HCT116 (cell line): ENCODE data around the gene SFXN1. TPM values are rescaled to one million over a fixed set of nuclear protein-coding genes. Genes with fewer than 3 reads are reported as not detected.

ENCODE experiments used
- ATAC-seq: fragments of 200-7000 bp; cut with Tn5 transposase; 2 replicates; pipeline ENCODE4 v1.9.1; 2020; ENCODE audit warnings: mild to moderate bottlenecking, moderate library complexity
- BruUV-seq: library from RNA; stranded (reverse); fragments of 400-500 nt; replicated peaks from 2 replicates; lab custom pipeline; 2021; lab: Mats Ljungman, UMichigan
- CTCF ChIA-PET: fragments of 300-600 bp; sonication (Branson Sonifier 250); formaldehyde crosslinking; loops from one replicate; lab custom pipeline; 2021; ENCODE audit warnings: antibody characterized with exemption; lab: Charles Lee
- POLR2A ChIA-PET: fragments of 300-600, 350-600 bp; sonication (Branson Sonifier 250); formaldehyde crosslinking; loops from one replicate; lab custom pipeline; 2021; ENCODE audit warnings: antibody characterized with exemption; lab: Charles Lee
- RAD21 ChIA-PET, 2 experiments: fragments of 300-600 bp; sonication (Branson Sonifier 250); formaldehyde crosslinking; loops; one replicate each; lab custom pipeline; 2023; ENCODE audit warnings: low total read pairs in 2 of 2; ENCODE audit not compliant: uncharacterized antibody in 2 of 2, unreplicated experiment in 2 of 2, low non-redundant PET in 1 of 2; lab: Charles Lee
- DNase-seq: peaks from one replicate; pipeline ENCODE4 v3.0.0-alpha.2; 2010; ENCODE audit warnings: low read depth, low spot score
- H2AFZ ChIP-seq: fragments of 200-600 bp; shearing (Covaris generic), sonication (generic); 2 replicates; pipeline ENCODE4 v1.6.1; 2017; ENCODE audit warnings: low read depth, mixed run types, mixed read lengths, antibody characterized with exemption, low read length; ENCODE audit not compliant: poor library complexity, severe bottlenecking
- H3K27ac ChIP-seq: 2 replicates; pipeline ENCODE4 v1.5.1; 2012; ENCODE audit warnings: low read depth, low read length
- H3K27me3 ChIP-seq: fragments of 200-600 bp; sonication (generic); 2 replicates; pipeline ENCODE4 v1.6.1; 2016; ENCODE audit warnings: mixed run types, low read length, mixed read lengths; ENCODE audit not compliant: insufficient read depth
- H3K36me3 ChIP-seq, 2 experiments: fragments of 200-500 bp in 1 of 2; fragments of 200-600 bp in 1 of 2; sonication (Bioruptor generic) in 1 of 2; sonication (generic) in 1 of 2; 2 replicates each; pipeline versions ENCODE4 v1.5.1 to v1.6.1; 2014 to 2016; ENCODE audit warnings: low read length in 2 of 2, inconsistent platforms in 1 of 2, mixed read lengths in 1 of 2, mixed run types in 1 of 2; ENCODE audit not compliant: insufficient read depth in 2 of 2, control insufficient read depth in 1 of 2
- H3K4me1 ChIP-seq, 2 experiments: fragments of 200-600 bp in 1 of 2; sonication (generic) in 1 of 2; 2 replicates each; pipeline versions ENCODE4 v1.5.1 to v1.6.1; 2012 to 2017; ENCODE audit warnings: low read length in 2 of 2, inconsistent platforms in 1 of 2, mild to moderate bottlenecking in 1 of 2, mixed read lengths in 1 of 2, mixed run types in 1 of 2, moderate library complexity in 1 of 2; ENCODE audit not compliant: insufficient read depth in 2 of 2, control insufficient read depth in 1 of 2
- H3K4me2 ChIP-seq: fragments of 200-600 bp; sonication (generic); 2 replicates; pipeline ENCODE4 v1.6.1; 2017; ENCODE audit warnings: mixed run types, low read length, mixed read lengths
- H3K4me3 ChIP-seq, 2 experiments: fragments of 200-600 bp in 1 of 2; sonication (generic) in 1 of 2; replicated peaks in 1 of 2; 2 replicates each; pipeline ENCODE4 v1.5.1; 2011 to 2016; ENCODE audit warnings: low read length in 2 of 2, control low read depth in 1 of 2, low read depth in 1 of 2, mild to moderate bottlenecking in 1 of 2, mixed read lengths in 1 of 2, mixed run types in 1 of 2
- H3K79me2 ChIP-seq: fragments of 200-600 bp; sonication (generic); 2 replicates; pipeline ENCODE4 v1.6.1; 2017; ENCODE audit warnings: mild to moderate bottlenecking, mixed run types, low read length, moderate library complexity, mixed read lengths; ENCODE audit not compliant: insufficient read depth
- H3K9ac ChIP-seq: fragments of 200-600 bp; sonication (generic); 2 replicates; pipeline ENCODE4 v1.6.1; 2016; ENCODE audit warnings: low read length, mixed read lengths
- H3K9me2 ChIP-seq: fragments of 200-600 bp; sonication (generic), shearing (Covaris generic); 2 replicates; pipeline ENCODE4 v1.6.1; 2017; ENCODE audit warnings: mixed run types, mild to moderate bottlenecking, moderate library complexity; ENCODE audit not compliant: insufficient read depth
- H3K9me3 ChIP-seq, 2 experiments: fragments of 200-500 bp in 1 of 2; fragments of 200-600 bp in 1 of 2; sonication (Bioruptor generic) in 1 of 2; sonication (generic) in 1 of 2; 2 replicates each; pipeline ENCODE4 v1.6.1; 2014 to 2017; ENCODE audit warnings: low read length in 2 of 2, mixed read lengths in 2 of 2, inconsistent platforms in 1 of 2, low read depth in 1 of 2, mild to moderate bottlenecking in 1 of 2, mixed run types in 1 of 2, moderate library complexity in 1 of 2; ENCODE audit not compliant: control insufficient read depth in 1 of 2, insufficient read depth in 1 of 2
- H4K20me1 ChIP-seq: fragments of 200-600 bp; sonication (generic), shearing (Covaris generic); 2 replicates; pipeline ENCODE4 v1.6.1; 2017; ENCODE audit warnings: mixed run types, mild to moderate bottlenecking, moderate library complexity; ENCODE audit not compliant: insufficient read depth
- ATF3 ChIP-seq: IDR thresholded peaks from 2 replicates; pipeline ENCODE4 v1.6.1; 2012
- CBX3 ChIP-seq: IDR thresholded peaks from 2 replicates; pipeline ENCODE4 v1.6.1; 2012; ENCODE audit warnings: low read depth
- CEBPB ChIP-seq: IDR thresholded peaks from 2 replicates; pipeline ENCODE4 v1.6.1; 2012; ENCODE audit warnings: low read depth
- CTCF ChIP-seq, 3 experiments: fragments of 200-600 bp in 1 of 3; sonication (generic) in 1 of 3; IDR thresholded peaks in 2 of 3; conservative IDR thresholded peaks in 1 of 3; 2 replicates each; pipeline ENCODE4 v1.5.1; 2012 to 2017; ENCODE audit warnings: low read depth in 2 of 3, low read length in 2 of 3, antibody characterized with exemption in 1 of 3, borderline replicate concordance in 1 of 3, control low read depth in 1 of 3, mild to moderate bottlenecking in 1 of 3, mixed read lengths in 1 of 3, mixed run types in 1 of 3, moderate library complexity in 1 of 3; ENCODE audit not compliant: insufficient read depth in 1 of 3
- EGR1 ChIP-seq: IDR thresholded peaks from 2 replicates; pipeline ENCODE4 v1.6.1; 2012; ENCODE audit warnings: low read depth
- ELF1 ChIP-seq: IDR thresholded peaks from 2 replicates; pipeline ENCODE4 v1.6.1; 2012; ENCODE audit warnings: low read depth, borderline replicate concordance
- FOSL1 ChIP-seq: IDR thresholded peaks from 2 replicates; pipeline ENCODE4 v1.6.1; 2012; ENCODE audit warnings: low read depth
- POLR2A ChIP-seq: IDR thresholded peaks from 2 replicates; pipeline ENCODE4 v1.7.0; 2011; ENCODE audit warnings: borderline replicate concordance; ENCODE audit not compliant: insufficient read depth, insufficient read length; ENCODE audit errors: extremely low read depth
- POLR2AphosphoS5 ChIP-seq: IDR thresholded peaks from 2 replicates; pipeline ENCODE4 v1.6.1; 2011; ENCODE audit warnings: mild to moderate bottlenecking, low read depth, low read length, moderate library complexity
- RAD21 ChIP-seq: IDR thresholded peaks from 2 replicates; pipeline ENCODE4 v1.6.1; 2012; ENCODE audit warnings: low read depth, mild to moderate bottlenecking
- REST ChIP-seq: IDR thresholded peaks from 2 replicates; pipeline ENCODE4 v1.6.1; 2012; ENCODE audit warnings: low read depth
- SIN3A ChIP-seq: IDR thresholded peaks from 2 replicates; pipeline ENCODE4 v1.6.1; 2012; ENCODE audit warnings: low read depth
- SP1 ChIP-seq: IDR thresholded peaks from 2 replicates; pipeline ENCODE4 v1.6.1; 2012; ENCODE audit warnings: low read depth
- SRF ChIP-seq: IDR thresholded peaks from 2 replicates; pipeline ENCODE4 v1.6.1; 2012; ENCODE audit warnings: low read depth
- YY1 ChIP-seq: IDR thresholded peaks from 2 replicates; pipeline ENCODE4 v1.6.1; 2011; ENCODE audit warnings: low read length, low read depth, moderate library complexity, mild to moderate bottlenecking; ENCODE audit not compliant: insufficient replicate concordance; ENCODE audit errors: extremely low read depth
- ZBTB33 ChIP-seq: IDR thresholded peaks from 2 replicates; pipeline ENCODE4 v1.6.1; 2011; ENCODE audit warnings: mild to moderate bottlenecking, low read length, moderate library complexity; ENCODE audit not compliant: insufficient replicate concordance; ENCODE audit errors: extremely low read depth
- ZFX ChIP-seq: fragments of 450-650 bp; IDR thresholded peaks from 2 replicates; pipeline ENCODE4 v1.6.1; 2017
- ZNF274 ChIP-seq: fragments of 200-500 bp; sonication (Bioruptor generic); IDR thresholded peaks from 2 replicates; pipeline ENCODE4 v1.6.1; 2014; ENCODE audit warnings: mild to moderate bottlenecking, low read depth, low read length, inconsistent platforms
- intact Hi-C: fragments of 100-400 bp; cut with micrococcal nuclease; formaldehyde crosslinking; loops from 2 replicates; pipeline ENCODE4 v1.10.0; 2022
- total RNA-seq: library from RNA; stranded (reverse); gene quantifications from one replicate; pipeline ENCODE4 v1.2.1, GENCODE V29; 2021; ENCODE audit not compliant: unreplicated experiment

SFXN1 gene
- total RNA-seq, 1 experiment from 2014 or later = 145 TPM

DNA sequence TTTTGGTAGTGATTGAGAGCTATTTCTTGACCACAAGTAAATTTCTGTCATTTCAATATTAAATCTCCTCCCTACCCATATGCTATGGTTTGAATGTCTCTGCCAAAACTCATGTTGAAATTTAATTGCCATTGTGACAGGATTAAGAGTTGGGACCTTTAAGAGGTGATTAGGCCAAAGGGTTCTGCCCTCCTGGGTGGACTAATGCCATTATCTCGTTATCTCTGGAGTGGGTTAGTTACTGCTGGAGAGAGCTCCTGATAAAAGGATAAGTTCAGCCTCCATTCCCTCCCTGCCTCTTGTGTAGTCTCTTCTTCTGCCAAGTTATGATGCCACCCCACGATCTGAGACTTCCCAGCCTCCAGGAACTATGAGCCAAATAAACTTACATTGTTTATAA is 30.8 kb upstream of the SFXN1 start:
- no TSS peak for BruUV-seq

More for the DNA sequence above, 30.8 kb upstream of the SFXN1 start:
- no peak overlapping the region for H3K4me2 ChIP-seq
- H3K27me3 ChIP-seq = peaks cover 10% of the 10 kb centered on the region; the same call in 1 of the 2 replicates
- H3K4me3 ChIP-seq = no peak overlapping the region
- no peak for ATAC-seq
- H2AFZ ChIP-seq = no peak overlapping the region
- POLR2A ChIA-PET = no interaction called here
- TF ChIP-seq ZBTB33 (no peak), SRF (no peak), RAD21 (no peak), ATF3 (no peak), POLR2A (no peak), CTCF (IDR thresholded peaks at IDR 0.05 in 2 of 3, conservative IDR thresholded peaks at IDR 0.05 in 1 of 3; ENCODE audit: borderline replicate concordance in 1 of 3, insufficient read depth in 1 of 3, low read depth in 2 of 3, low read length in 2 of 3) (no peak), CBX3 (no peak), ZNF274 (no peak), REST (no peak), YY1 (no peak), ZFX (no peak), SIN3A (no peak), EGR1 (no peak), FOSL1 (no peak), ELF1 (no peak), CEBPB (no peak), POLR2AphosphoS5 (no peak), SP1 (no peak)
- TF ChIP-seq, all 23 proteins: peak for 0
- ChIA-PET RAD21 (no interaction called here), CTCF (interaction anchor here (1.5 kb wide), 1 partner anchor 496 kb away, joined by 3 read pairs; no protein-coding TSS in a partner anchor)
- Histone ChIP-seq H3K9ac (no peak overlapping the region), H3K9me2 (no peaks in the 10 kb centered on the region), H3K9me3 (no peaks in the 10 kb centered on the region), H3K79me2 (no peaks in the 10 kb centered on the region), H3K27ac (no peak overlapping the region), H3K36me3 (no peaks in the 10 kb centered on the region), H3K4me1 (peaks cover 9% of the 10 kb centered on the region in 2 experiments; a peak in 2 of 4 replicates), H4K20me1 (no peaks in the 10 kb centered on the region)
- DNase-seq = no peak
- intact Hi-C loops = no loop called here
